Cardiac fibroblast (primary cell): Measurements from ENCODE around the gene KCNQ2.

Source experiments
- DNase-seq, 2 donors: peaks; one replicate each; pipeline versions ENCODE4 v3.0.0 to v3.0.0-alpha.2; 2010; ENCODE audit warnings: low read depth in 2 of 2
- H3K4me3 ChIP-seq, 2 donors: replicated peaks in 1 of 2; 1 replicate in 1 of 2; 2 replicates in 1 of 2; pipeline ENCODE4 v1.5.1; 2011; ENCODE audit warnings: low read depth in 2 of 2, low read length in 2 of 2, mild to moderate bottlenecking in 2 of 2, moderate library complexity in 1 of 2
- CTCF ChIP-seq: IDR thresholded peaks from one replicate; pipeline ENCODE4 v1.5.1; 2011; ENCODE audit warnings: low read depth, mild to moderate bottlenecking, low read length, inconsistent platforms

The KCNQ2 gene

GRCh38 chr20:63363013-63363957 lies 109.2 kb downstream of the KCNQ2 start:
- TF ChIP-seq CTCF = no peak

GRCh38 chr20:63362436-63363009 lies 109.9 kb downstream of the KCNQ2 start:
- no peak overlapping the region for H3K4me3 ChIP-seq
- DNase-seq = no peak
- no peak for TF ChIP-seq CTCF

More at GRCh38 chr20:63363013-63363957, 109.2 kb downstream of the KCNQ2 start:
- DNase-seq = no peak
- no peak overlapping the region for H3K4me3 ChIP-seq

- no peak overlapping the region for H3K4me3 ChIP-seq
- TF ChIP-seq CTCF = no peak
- DNase-seq = no peak
Observed at GRCh38 chr20:63361519-63362435, 110.7 kb downstream of the KCNQ2 start.

GRCh38 chr20:63360850-63361518 lies 111.5 kb downstream of the KCNQ2 start, which contains the start of gene CHRNA4:
CHRNA4 (minus strand) TSS chr20:63361349; CDS start chr20:63361165, 184 bp downstream.
- TF ChIP-seq CTCF = no peak
- H3K4me3 ChIP-seq = no peak within 1 kb of the TSS
- no peak for DNase-seq

GRCh38 chr20:63359937-63360849 lies 112.3 kb downstream of the KCNQ2 start:
- no peak for TF ChIP-seq CTCF
- DNase-seq = no peak
- no peak overlapping the region for H3K4me3 ChIP-seq
